ENCODE results near the gene PSMA1.
"Not testable (repeated sequence)": the region's sequence is repeated elsewhere in the genome, so short reads cannot be mapped to it uniquely, and the experiment has no call there.

Gene PSMA1

GRCh38 chr11:14535166-14535565 lies 15.0 kb upstream of the PSMA1 start:
- H2AFZ ChIP-seq (ENCODE audit: low read length, unreplicated experiment); H3K4me3 ChIP-seq (ENCODE audit: low read depth, low read length); H3K27ac ChIP-seq (ENCODE audit: low read depth, low read length); H3K36me3 ChIP-seq (ENCODE audit: insufficient read depth, low read length); H3K4me1 ChIP-seq (ENCODE audit: control insufficient read depth, insufficient read depth, low read length, unreplicated experiment); H3K79me2 ChIP-seq (ENCODE audit: control insufficient read depth, insufficient read depth, low read length, unreplicated experiment); H3K27me3 ChIP-seq (ENCODE audit: insufficient read depth, low read length): not testable (repeated sequence)

DNA sequence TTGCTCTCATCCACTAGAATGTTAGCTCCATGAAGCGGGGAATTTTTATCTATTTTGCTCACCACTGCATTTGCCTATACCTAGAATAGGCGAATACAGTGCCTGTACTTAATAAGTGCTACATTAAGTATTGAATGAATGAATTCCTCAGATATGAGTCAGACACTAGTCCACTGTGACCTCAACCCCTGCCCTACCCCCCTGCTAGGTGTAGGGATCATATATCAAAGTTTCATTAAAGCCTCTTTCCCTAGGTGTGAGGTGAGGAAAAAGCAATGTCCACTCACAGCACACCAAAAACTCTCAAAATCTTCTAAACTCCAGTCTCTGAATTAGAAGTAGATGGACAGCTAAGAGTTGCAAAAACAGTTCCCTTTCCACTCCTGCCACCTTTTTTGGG lies 9.8 kb upstream of the PSMA1 start:
- H3K4me1 ChIP-seq (ENCODE audit: control insufficient read depth, insufficient read depth, low read length, unreplicated experiment): peaks cover 3% of the 10 kb centered on the region
- H3K27ac ChIP-seq (ENCODE audit: low read depth, low read length): no peak overlapping the region

DNA sequence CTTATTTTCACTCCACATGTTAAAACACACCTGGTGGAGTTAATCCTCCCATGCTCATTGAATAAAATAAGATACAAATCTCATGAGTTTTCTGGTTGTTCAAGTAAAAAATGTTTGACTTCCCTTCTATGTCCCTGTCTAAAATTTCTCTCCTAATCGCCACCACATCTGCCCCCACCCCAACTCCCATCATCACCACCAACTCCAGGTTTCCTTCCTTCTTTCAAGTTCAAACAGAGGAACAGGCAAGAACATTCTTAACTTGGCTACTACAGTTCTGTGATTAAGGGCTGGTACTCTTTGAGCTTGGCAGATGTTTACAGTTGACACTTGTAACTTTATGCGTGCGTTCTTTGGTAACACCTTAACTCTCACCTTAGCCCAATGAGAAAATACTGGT lies 9.1 kb upstream of the PSMA1 start:
- Histone ChIP-seq H3K27me3 (ENCODE audit: insufficient read depth, low read length) (no peaks in the 10 kb centered on the region), H3K27ac (ENCODE audit: low read depth, low read length) (no peak overlapping the region), H3K79me2 (ENCODE audit: control insufficient read depth, insufficient read depth, low read length, unreplicated experiment) (no peaks in the 10 kb centered on the region), H3K36me3 (ENCODE audit: insufficient read depth, low read length) (no peaks in the 10 kb centered on the region), H2AFZ (ENCODE audit: low read length, unreplicated experiment) (no peak overlapping the region), H3K4me1 (ENCODE audit: control insufficient read depth, insufficient read depth, low read length, unreplicated experiment) (peaks cover 3% of the 10 kb centered on the region), H3K4me3 (ENCODE audit: low read depth, low read length) (no peak overlapping the region)

More for the DNA sequence above, 9.8 kb upstream of the PSMA1 start:
- H3K79me2 ChIP-seq (ENCODE audit: control insufficient read depth, insufficient read depth, low read length, unreplicated experiment): no peaks in the 10 kb centered on the region
- no peak overlapping the region for H2AFZ ChIP-seq (ENCODE audit: low read length, unreplicated experiment)
- H3K36me3 ChIP-seq (ENCODE audit: insufficient read depth, low read length): no peaks in the 10 kb centered on the region
- no peaks in the 10 kb centered on the region for H3K27me3 ChIP-seq (ENCODE audit: insufficient read depth, low read length)
- no peak overlapping the region for H3K4me3 ChIP-seq (ENCODE audit: low read depth, low read length)

GRCh38 chr11:14522801-14523200 lies 2.6 kb upstream of the PSMA1 start:
- H3K27ac ChIP-seq (ENCODE audit: low read depth, low read length): no peak overlapping the region
- peaks cover 23% of the 10 kb centered on the region for H3K79me2 ChIP-seq (ENCODE audit: control insufficient read depth, insufficient read depth, low read length, unreplicated experiment)
- H3K27me3 ChIP-seq (ENCODE audit: insufficient read depth, low read length): no peaks in the 10 kb centered on the region
- H3K4me3 ChIP-seq (ENCODE audit: low read depth, low read length): no peak overlapping the region
- H3K4me1 ChIP-seq (ENCODE audit: control insufficient read depth, insufficient read depth, low read length, unreplicated experiment): peaks cover 9% of the 10 kb centered on the region
- no peaks in the 10 kb centered on the region for H3K36me3 ChIP-seq (ENCODE audit: insufficient read depth, low read length)
- no peak overlapping the region for H2AFZ ChIP-seq (ENCODE audit: low read length, unreplicated experiment)

- no peaks in the 10 kb centered on the region for H3K27me3 ChIP-seq (ENCODE audit: insufficient read depth, low read length)
- peaks cover 28% of the 10 kb centered on the region for H3K79me2 ChIP-seq (ENCODE audit: control insufficient read depth, insufficient read depth, low read length, unreplicated experiment)
- H3K36me3 ChIP-seq (ENCODE audit: insufficient read depth, low read length): peaks cover 3% of the 10 kb centered on the region
- H3K4me1 ChIP-seq (ENCODE audit: control insufficient read depth, insufficient read depth, low read length, unreplicated experiment): peaks cover 10% of the 10 kb centered on the region
- H2AFZ ChIP-seq (ENCODE audit: low read length, unreplicated experiment): no peak overlapping the region
- no peak overlapping the region for H3K27ac ChIP-seq (ENCODE audit: low read depth, low read length)
- no peak overlapping the region for H3K4me3 ChIP-seq (ENCODE audit: low read depth, low read length)
These were observed 2.1 kb upstream of the PSMA1 start for GRCh38 chr11:14522245-14522644.

DNA sequence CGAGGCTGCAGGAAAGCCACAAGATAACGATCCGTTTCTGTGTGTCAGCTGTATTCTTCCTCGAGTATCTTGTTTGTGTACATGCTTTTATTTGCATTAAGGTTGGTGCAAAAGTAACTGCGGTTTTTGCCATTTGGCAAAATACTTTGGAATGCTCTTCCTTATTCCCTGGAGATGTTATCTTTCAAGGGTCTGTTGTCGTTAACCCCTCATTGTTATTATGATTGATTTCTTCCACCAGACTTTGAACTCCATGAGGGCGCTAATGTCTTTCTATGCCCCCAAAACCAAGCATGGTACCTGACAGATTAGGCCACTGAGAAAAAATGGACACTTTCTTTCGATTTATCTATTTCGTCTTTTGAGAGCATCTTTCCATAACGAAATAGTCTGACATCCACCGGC lies 563 bp upstream of the PSMA1 start:
- H2AFZ ChIP-seq (ENCODE audit: low read length, unreplicated experiment): peak overlapping the region; percentile 96
- H3K4me1 ChIP-seq (ENCODE audit: control insufficient read depth, insufficient read depth, low read length, unreplicated experiment): peaks cover 13% of the 10 kb centered on the region
- peaks cover 7% of the 10 kb centered on the region for H3K36me3 ChIP-seq (ENCODE audit: insufficient read depth, low read length)
- H3K4me3 ChIP-seq (ENCODE audit: low read depth, low read length): peak overlapping the region; percentile 89
- H3K27ac ChIP-seq (ENCODE audit: low read depth, low read length): peak overlapping the region; percentile 92
- H3K27me3 ChIP-seq (ENCODE audit: insufficient read depth, low read length): no peaks in the 10 kb centered on the region
- H3K79me2 ChIP-seq (ENCODE audit: control insufficient read depth, insufficient read depth, low read length, unreplicated experiment): peaks cover 35% of the 10 kb centered on the region

- Histone ChIP-seq H3K4me1 (ENCODE audit: control insufficient read depth, insufficient read depth, low read length, unreplicated experiment) (peaks cover 13% of the 10 kb centered on the region), H3K27me3 (ENCODE audit: insufficient read depth, low read length) (no peaks in the 10 kb centered on the region), H3K4me3 (ENCODE audit: low read depth, low read length) (peak overlapping the region; percentile 89), H2AFZ (ENCODE audit: low read length, unreplicated experiment) (peak overlapping the region; percentile 69), H3K27ac (ENCODE audit: low read depth, low read length) (peak overlapping the region; percentile 92), H3K36me3 (ENCODE audit: insufficient read depth, low read length) (peaks cover 14% of the 10 kb centered on the region), H3K79me2 (ENCODE audit: control insufficient read depth, insufficient read depth, low read length, unreplicated experiment) (peaks cover 42% of the 10 kb centered on the region)
These were observed 629 bp downstream of the PSMA1 start for GRCh38 chr11:14519597-14519916.

DNA sequence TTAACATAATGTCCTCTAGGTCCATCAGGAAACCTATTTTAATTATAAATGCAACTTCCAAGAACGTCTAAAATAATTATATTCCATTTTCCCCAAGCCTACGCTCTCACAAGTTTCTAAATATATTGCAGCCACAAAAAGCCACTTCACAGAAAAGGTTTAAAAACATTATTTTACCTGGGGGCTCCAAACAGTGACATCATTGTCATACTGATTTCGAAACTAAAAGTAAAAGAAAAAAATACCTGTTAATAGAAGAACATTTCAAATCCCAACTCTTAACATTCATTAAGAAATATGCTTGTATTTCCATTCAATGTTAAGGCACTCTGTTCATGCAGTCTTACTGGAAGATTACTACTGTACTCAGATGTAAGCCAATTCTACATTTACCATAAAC lies 1.4 kb downstream of the PSMA1 start:
- Histone ChIP-seq H3K36me3 (ENCODE audit: insufficient read depth, low read length) (peaks cover 22% of the 10 kb centered on the region), H3K4me1 (ENCODE audit: control insufficient read depth, insufficient read depth, low read length, unreplicated experiment) (peaks cover 13% of the 10 kb centered on the region), H3K27ac (ENCODE audit: low read depth, low read length) (peak overlapping the region; percentile 92), H3K79me2 (ENCODE audit: control insufficient read depth, insufficient read depth, low read length, unreplicated experiment) (peaks cover 44% of the 10 kb centered on the region), H3K4me3 (ENCODE audit: low read depth, low read length) (peak overlapping the region; percentile 89), H2AFZ (ENCODE audit: low read length, unreplicated experiment) (no peak overlapping the region), H3K27me3 (ENCODE audit: insufficient read depth, low read length) (no peaks in the 10 kb centered on the region)

- peaks cover 13% of the 10 kb centered on the region for H3K4me1 ChIP-seq (ENCODE audit: control insufficient read depth, insufficient read depth, low read length, unreplicated experiment)
- peaks cover 40% of the 10 kb centered on the region for H3K79me2 ChIP-seq (ENCODE audit: control insufficient read depth, insufficient read depth, low read length, unreplicated experiment)
- no peaks in the 10 kb centered on the region for H3K27me3 ChIP-seq (ENCODE audit: insufficient read depth, low read length)
- H3K27ac ChIP-seq (ENCODE audit: low read depth, low read length): no peak overlapping the region
- peaks cover 51% of the 10 kb centered on the region for H3K36me3 ChIP-seq (ENCODE audit: insufficient read depth, low read length)
- H3K4me3 ChIP-seq (ENCODE audit: low read depth, low read length): no peak overlapping the region
- no peak overlapping the region for H2AFZ ChIP-seq (ENCODE audit: low read length, unreplicated experiment)
These were observed 6.4 kb downstream of the PSMA1 start for GRCh38 chr11:14513800-14514199.

- peaks cover 52% of the 10 kb centered on the region for H3K36me3 ChIP-seq (ENCODE audit: insufficient read depth, low read length)
- H3K79me2 ChIP-seq (ENCODE audit: control insufficient read depth, insufficient read depth, low read length, unreplicated experiment): no peaks in the 10 kb centered on the region
- no peaks in the 10 kb centered on the region for H3K4me1 ChIP-seq (ENCODE audit: control insufficient read depth, insufficient read depth, low read length, unreplicated experiment)
- H3K27me3 ChIP-seq (ENCODE audit: insufficient read depth, low read length): no peaks in the 10 kb centered on the region
- no peak overlapping the region for H3K4me3 ChIP-seq (ENCODE audit: low read depth, low read length)
- H2AFZ ChIP-seq (ENCODE audit: low read length, unreplicated experiment): no peak overlapping the region
- no peak overlapping the region for H3K27ac ChIP-seq (ENCODE audit: low read depth, low read length)
These were observed 13.7 kb downstream of the PSMA1 start for GRCh38 chr11:14506532-14506931.

GRCh38 chr11:14503023-14503422 lies 17.2 kb downstream of the PSMA1 start:
- no peaks in the 10 kb centered on the region for H3K27me3 ChIP-seq (ENCODE audit: insufficient read depth, low read length)
- H3K36me3 ChIP-seq (ENCODE audit: insufficient read depth, low read length): peaks cover 36% of the 10 kb centered on the region
- no peak overlapping the region for H3K27ac ChIP-seq (ENCODE audit: low read depth, low read length)
- no peak overlapping the region for H2AFZ ChIP-seq (ENCODE audit: low read length, unreplicated experiment)
- H3K79me2 ChIP-seq (ENCODE audit: control insufficient read depth, insufficient read depth, low read length, unreplicated experiment): peaks cover 12% of the 10 kb centered on the region
- H3K4me1 ChIP-seq (ENCODE audit: control insufficient read depth, insufficient read depth, low read length, unreplicated experiment): peaks cover 4% of the 10 kb centered on the region
- no peak overlapping the region for H3K4me3 ChIP-seq (ENCODE audit: low read depth, low read length)
